B cell (primary cell): ENCODE measurements around the gene UNC5A. TPM values are rescaled to one million over a fixed set of nuclear protein-coding genes. Genes with fewer than 3 reads are reported as not detected.

Experiments
- ATAC-seq: fragments of 200-7000 bp; cut with Tn5 transposase; one replicate; pipeline ENCODE4 v1.10.0; 2021; ENCODE audit warnings: low read depth, mild to moderate bottlenecking, moderate number of reproducible peaks, moderate library complexity
- CTCF ChIA-PET: fragments of 350-600 bp; sonication (Branson Sonifier 250); formaldehyde crosslinking; loops from one replicate; lab custom pipeline; 2021; ENCODE audit warnings: antibody characterized with exemption, inconsistent platforms; lab: Charles Lee
- POLR2A ChIA-PET: fragments of 350-600 bp; sonication (Branson Sonifier 250); formaldehyde crosslinking; loops from one replicate; lab custom pipeline; 2021; ENCODE audit warnings: antibody characterized with exemption; lab: Charles Lee
- DNase-seq: peaks from one replicate; pipeline ENCODE4 v3.0.0; 2013
- H2AFZ ChIP-seq: 2 replicates; pipeline ENCODE4 v1.6.1; 2012; ENCODE audit warnings: mild to moderate bottlenecking, low read depth, low read length; ENCODE audit not compliant: insufficient read depth, poor library complexity, severe bottlenecking
- H3K27ac ChIP-seq, 2 donors: 1 replicate in 1 of 2; 2 replicates in 1 of 2; pipeline ENCODE4 v1.5.1; 2012 to 2013; ENCODE audit warnings: low read length in 2 of 2, mild to moderate bottlenecking in 2 of 2, moderate library complexity in 1 of 2
- H3K27me3 ChIP-seq, 4 experiments: fragments of 200-600 bp in 1 of 4; sonication (generic) in 1 of 4; replicated peaks in 1 of 4; 1 replicate in 2 of 4; 2 replicates in 2 of 4; pipeline versions ENCODE4 v1.6.1 to v1.7.0; 2013 to 2016; ENCODE audit warnings: low read length in 3 of 4, mild to moderate bottlenecking in 2 of 4, mixed read lengths in 1 of 4, moderate library complexity in 1 of 4; ENCODE audit not compliant: insufficient read depth in 4 of 4, control insufficient read depth in 3 of 4; ENCODE audit errors: control extremely low read depth in 1 of 4
- H3K36me3 ChIP-seq, 2 experiments: replicated peaks in 1 of 2; 1 replicate in 1 of 2; 2 replicates in 1 of 2; pipeline versions ENCODE4 v1.6.1 to v1.7.1; 2013; ENCODE audit warnings: low read length in 1 of 2; ENCODE audit not compliant: insufficient read depth in 2 of 2, control insufficient read depth in 1 of 2; ENCODE audit errors: control extremely low read depth in 1 of 2, extremely low read depth in 1 of 2
- H3K4me1 ChIP-seq, 2 donors: fragments of 200-600 bp in 1 of 2; sonication (generic) in 1 of 2; 1 replicate in 1 of 2; 2 replicates in 1 of 2; pipeline versions ENCODE4 v1.5.1 to v1.6.1; 2013 to 2017; ENCODE audit warnings: low read length in 2 of 2; ENCODE audit not compliant: control insufficient read depth in 2 of 2, insufficient read depth in 2 of 2
- H3K4me2 ChIP-seq: replicated peaks from 2 replicates; pipeline ENCODE3; 2012; ENCODE audit warnings: mild to moderate bottlenecking, low read depth, low read length; ENCODE audit not compliant: poor library complexity, severe bottlenecking
- H3K4me3 ChIP-seq, 5 experiments: fragments of 200-600 bp in 1 of 5; sonication (generic) in 1 of 5; 1 replicate in 3 of 5; 2 replicates in 2 of 5; pipeline versions ENCODE4 v1.5.1 to v1.7.0; 2011 to 2016; ENCODE audit warnings: low read length in 4 of 5, mild to moderate bottlenecking in 4 of 5, low read depth in 2 of 5, control low read depth in 1 of 5, moderate library complexity in 1 of 5; ENCODE audit not compliant: insufficient read depth in 1 of 5; ENCODE audit errors: control extremely low read depth in 1 of 5, extremely low read depth in 1 of 5
- H3K79me2 ChIP-seq: fragments of 200-600 bp; sonication (generic); one replicate; pipeline ENCODE4 v1.6.0; 2016; ENCODE audit warnings: low read length; ENCODE audit not compliant: control insufficient read depth, insufficient read depth
- H3K9ac ChIP-seq: fragments of 200-600 bp; sonication (generic); 2 replicates; pipeline ENCODE4 v1.6.1; 2017; ENCODE audit warnings: mild to moderate bottlenecking, low read length, moderate library complexity
- H3K9me3 ChIP-seq, 3 donors: one replicate each; pipeline versions ENCODE4 v1.6.1 to v1.7.1; 2013; ENCODE audit warnings: low read length in 2 of 3; ENCODE audit not compliant: control insufficient read depth in 2 of 3, insufficient read depth in 1 of 3; ENCODE audit errors: control extremely low read depth in 1 of 3
- H4K20me1 ChIP-seq: 2 replicates; pipeline ENCODE4 v1.6.0; 2012; ENCODE audit warnings: mild to moderate bottlenecking, low read length; ENCODE audit not compliant: insufficient read depth, control insufficient read depth, poor library complexity, severe bottlenecking
- H3K27ac Mint-ChIP-seq: one replicate; pipeline ENCODE4 v1.8.0; 2021; ENCODE audit warnings: mixed read lengths
- H3K27me3 Mint-ChIP-seq: one replicate; pipeline ENCODE4 v1.8.0; 2021; ENCODE audit warnings: mixed read lengths
- H3K4me1 Mint-ChIP-seq: one replicate; pipeline ENCODE4 v1.8.0; 2021; ENCODE audit warnings: mixed read lengths
- H3K4me3 Mint-ChIP-seq: one replicate; pipeline ENCODE4 v1.8.0; 2021; ENCODE audit warnings: mixed read lengths
- H3K9me3 Mint-ChIP-seq: one replicate; pipeline ENCODE4 v1.8.0; 2022; ENCODE audit warnings: mixed read lengths; ENCODE audit not compliant: insufficient read depth
- CTCF ChIP-seq: fragments of 200-600 bp; IDR thresholded peaks from one replicate; pipeline ENCODE4 v1.8.0; 2022; ENCODE audit warnings: antibody characterized with exemption, mild to moderate bottlenecking
- EZH2 ChIP-seq: IDR thresholded peaks from 2 replicates; pipeline ENCODE4 v1.6.1; 2012; ENCODE audit warnings: borderline replicate concordance, low read depth, mild to moderate bottlenecking, moderate library complexity, low read length; ENCODE audit not compliant: insufficient read depth, poor library complexity, severe bottlenecking
- WGBS: methylation state at CpG from one replicate; pipeline ENCODE4 v1.1.5; 2013; ENCODE audit warnings: missing lambda C conversion rate; ENCODE audit not compliant: insufficient coverage; 5-methylcytosine and 5-hydroxymethylcytosine counted together
- intact Hi-C: fragments of 100-400 bp; cut with micrococcal nuclease; formaldehyde crosslinking; loops from one replicate; pipeline ENCODE4 v1.10.0; 2022
- polyA plus RNA-seq: library from polyadenylated mRNA; depleted of rRNA; stranded (reverse); fragments of >200 nt; gene quantifications from 2 replicates; pipeline ENCODE4 v1.2.3, GENCODE V29; 2012
- total RNA-seq, 2 donors: library from RNA; stranded (reverse); fragments of 120-200 nt in 1 of 2; gene quantifications; 1 replicate in 1 of 2; 2 replicates in 1 of 2; pipeline versions ENCODE4 v1.2.3 to v1.2.4, GENCODE V29; 2013 to 2022

Gene UNC5A
- total and polyA plus RNA-seq, 2 donors (not counting 1 experiment from before 2014, with no cell fraction given) = not detected

GRCh38 chr5:176825234-176825633, 14.9 kb downstream of the UNC5A start:
- H2AFZ ChIP-seq = no peak overlapping the region
- ATAC-seq (no peak), DNase-seq (no peak)
- H3K4me1 ChIP-seq = no peaks in the 10 kb centered on the region
- Mint-ChIP-seq H3K4me3 (no peak overlapping the region), H3K4me1 (no peaks in the 10 kb centered on the region), H3K9me3 (no peaks in the 10 kb centered on the region), H3K27me3 (peaks cover 28% of the 10 kb centered on the region), H3K27ac (no peak overlapping the region)
- H3K9me3 ChIP-seq = peaks cover 0 to 7% (median 0%) of the 10 kb centered on the region in 3 donors
- TF ChIP-seq EZH2 = no peak
- no peak for TF ChIP-seq CTCF
- peaks cover 0 to 10% (median 0%) of the 10 kb centered on the region in 4 experiments for H3K27me3 ChIP-seq
- 89% methylated on average over 9 of the region's 9 CpGs for WGBS
- H3K79me2 ChIP-seq = no peaks in the 10 kb centered on the region
- H3K4me3 ChIP-seq = no peak overlapping the region
- no peak overlapping the region for H3K27ac ChIP-seq
- H4K20me1 ChIP-seq = no peaks in the 10 kb centered on the region
- intact Hi-C loops = no loop called here
- no peaks in the 10 kb centered on the region for H3K36me3 ChIP-seq
- CTCF ChIA-PET = no interaction called here
- no peak overlapping the region for H3K9ac ChIP-seq
- no peak overlapping the region for H3K4me2 ChIP-seq
- POLR2A ChIA-PET = no interaction called here

- H3K36me3 ChIP-seq = no peaks in the 10 kb centered on the region
- Mint-ChIP-seq H3K4me1 (no peaks in the 10 kb centered on the region), H3K27me3 (peaks cover 21% of the 10 kb centered on the region), H3K9me3 (no peaks in the 10 kb centered on the region), H3K4me3 (no peak overlapping the region), H3K27ac (no peak overlapping the region)
- H4K20me1 ChIP-seq = no peaks in the 10 kb centered on the region
- WGBS = 55% methylated on average over 3 of the region's 4 CpGs
- TF ChIP-seq CTCF (no peak), EZH2 (no peak)
- no peak for DNase-seq
- peaks cover 0 to 13% (median 0%) of the 10 kb centered on the region in 3 donors for H3K9me3 ChIP-seq
- no peak overlapping the region for H3K9ac ChIP-seq
- no peak overlapping the region for H3K4me2 ChIP-seq
- no peak overlapping the region for H3K4me3 ChIP-seq
- peaks cover 0 to 7% (median 0%) of the 10 kb centered on the region in 4 experiments for H3K27me3 ChIP-seq
- no peaks in the 10 kb centered on the region for H3K4me1 ChIP-seq
- no peak overlapping the region for H2AFZ ChIP-seq
- no peaks in the 10 kb centered on the region for H3K79me2 ChIP-seq
- ATAC-seq = no peak
- CTCF ChIA-PET = no interaction called here
- H3K27ac ChIP-seq = no peak overlapping the region
- intact Hi-C loops = no loop called here
- POLR2A ChIA-PET = no interaction called here
Observed at GRCh38 chr5:176825957-176826356, 15.6 kb downstream of the UNC5A start.
